WTC11 (cell line): ENCODE measurements around the gene MAPT. TPM values are rescaled to one million over a fixed set of nuclear protein-coding genes. Genes with fewer than 3 reads are reported as not detected.

ENCODE experiments used
- ATAC-seq: fragments of 200-7000 bp; cut with Tn5 transposase; 2 replicates; pipeline ENCODE4 v1.10.0; 2021; ENCODE audit warnings: mild to moderate bottlenecking, moderate library complexity
- CTCF ChIA-PET: fragments of 300-600 bp; sonication (Branson Sonifier 250); formaldehyde crosslinking; loops from one replicate; lab custom pipeline; 2021; ENCODE audit warnings: antibody characterized with exemption; lab: Charles Lee
- POLR2A ChIA-PET: fragments of 350-600 bp; sonication (Branson Sonifier 250); formaldehyde crosslinking; loops from one replicate; lab custom pipeline; 2021; ENCODE audit warnings: antibody characterized with exemption; lab: Charles Lee
- DNase-seq: peaks from one replicate; pipeline ENCODE4 v3.0.0; 2021; ENCODE audit warnings: low spot score
- H3K27ac Mint-ChIP-seq: 2 replicates; pipeline ENCODE4 v1.8.0; 2021; ENCODE audit warnings: mixed read lengths
- H3K27me3 Mint-ChIP-seq: 2 replicates; pipeline ENCODE4 v1.8.0; 2021; ENCODE audit warnings: low read depth, mild to moderate bottlenecking, moderate library complexity, mixed read lengths
- H3K36me3 Mint-ChIP-seq: 2 replicates; pipeline ENCODE4 v1.8.0; 2021; ENCODE audit warnings: mixed read lengths
- H3K4me1 Mint-ChIP-seq: 2 replicates; pipeline ENCODE4 v1.8.0; 2022; ENCODE audit warnings: mixed read lengths
- H3K4me3 Mint-ChIP-seq: 2 replicates; pipeline ENCODE4 v1.8.0; 2021; ENCODE audit warnings: mild to moderate bottlenecking, moderate library complexity, mixed read lengths
- H3K9me3 Mint-ChIP-seq: 2 replicates; pipeline ENCODE4 v1.8.0; 2021; ENCODE audit warnings: mixed read lengths
- AR ChIP-seq: fragments of 250-450 bp; sonication (Bioruptor Pico); IDR thresholded peaks from 2 replicates; pipeline ENCODE4 v1.9.0; 2021; ENCODE audit warnings: mild to moderate bottlenecking
- ARID4B ChIP-seq: sonication (generic); formaldehyde crosslinking; IDR thresholded peaks from 2 replicates; pipeline ENCODE4 v1.8.0; 2023; ENCODE audit warnings: missing genetic modification reagents, mild to moderate bottlenecking, borderline replicate concordance
- ATF3 ChIP-seq: sonication (generic); formaldehyde crosslinking; conservative IDR thresholded peaks from 2 replicates; pipeline ENCODE4 v1.8.1; 2022; ENCODE audit warnings: mild to moderate bottlenecking, missing genetic modification reagents
- ATF6 ChIP-seq: sonication (generic); formaldehyde crosslinking; IDR thresholded peaks from 2 replicates; pipeline ENCODE4 v1.8.1; 2023; ENCODE audit warnings: mild to moderate bottlenecking, missing genetic modification reagents
- CTCF ChIP-seq: fragments of 200-600 bp; IDR thresholded peaks from 2 replicates; pipeline ENCODE4 v1.8.0; 2022; ENCODE audit warnings: antibody characterized with exemption
- EMX1 ChIP-seq: fragments of 250-450 bp; sonication (Bioruptor Pico); IDR thresholded peaks from 2 replicates; pipeline ENCODE4 v1.8.0; 2021; ENCODE audit warnings: mild to moderate bottlenecking
- FOXK1 ChIP-seq: sonication (generic); formaldehyde crosslinking; IDR thresholded peaks from 2 replicates; pipeline ENCODE4 v1.8.0; 2022; ENCODE audit warnings: mild to moderate bottlenecking, moderate library complexity, missing genetic modification reagents
- GRHL2 ChIP-seq: fragments of 250-450 bp; sonication (Bioruptor Pico); IDR thresholded peaks from 2 replicates; pipeline ENCODE4 v1.8.0; 2022; ENCODE audit warnings: mild to moderate bottlenecking, moderate library complexity; ENCODE audit not compliant: insufficient replicate concordance, severe bottlenecking
- GTF2I ChIP-seq: fragments of 250-450 bp; sonication (Bioruptor Pico); conservative IDR thresholded peaks from 2 replicates; pipeline ENCODE4 v1.4.0; 2021; ENCODE audit warnings: mild to moderate bottlenecking
- KAT7 ChIP-seq: sonication (generic); formaldehyde crosslinking; IDR thresholded peaks from 2 replicates; pipeline ENCODE4 v1.8.1; 2023; ENCODE audit warnings: missing genetic modification reagents, mild to moderate bottlenecking, borderline replicate concordance
- NFE2L1 ChIP-seq: sonication (generic); formaldehyde crosslinking; IDR thresholded peaks from 2 replicates; pipeline ENCODE4 v1.8.1; 2023; ENCODE audit warnings: missing genetic modification reagents
- OVOL2 ChIP-seq: fragments of 250-450 bp; sonication (Bioruptor Pico); IDR thresholded peaks from 2 replicates; pipeline ENCODE4 v1.9.0; 2021; ENCODE audit warnings: mild to moderate bottlenecking, borderline replicate concordance
- PREB ChIP-seq: sonication (generic); formaldehyde crosslinking; IDR thresholded peaks from 2 replicates; pipeline ENCODE4 v1.8.1; 2022; ENCODE audit warnings: mild to moderate bottlenecking, missing genetic modification reagents, moderate library complexity, borderline replicate concordance
- SOX15 ChIP-seq: fragments of 250-450 bp; sonication (Bioruptor Pico); IDR thresholded peaks from 2 replicates; pipeline ENCODE4 v1.9.0; 2021; ENCODE audit warnings: mild to moderate bottlenecking
- ZBTB21 ChIP-seq: sonication (generic); formaldehyde crosslinking; IDR thresholded peaks from 2 replicates; pipeline ENCODE4 v1.8.1; 2023; ENCODE audit warnings: mild to moderate bottlenecking, missing genetic modification reagents, borderline replicate concordance
- ZMAT4 ChIP-seq: fragments of 250-450 bp; sonication (Bioruptor Pico); IDR thresholded peaks from 2 replicates; pipeline ENCODE4 v1.9.0; 2021; ENCODE audit warnings: mild to moderate bottlenecking
- ZNF138 ChIP-seq: sonication (generic); formaldehyde crosslinking; conservative IDR thresholded peaks from 2 replicates; pipeline ENCODE4 v1.8.1; 2022; ENCODE audit warnings: mild to moderate bottlenecking, moderate library complexity, missing genetic modification reagents
- ZNF512 ChIP-seq: sonication (generic); formaldehyde crosslinking; IDR thresholded peaks from 2 replicates; pipeline ENCODE4 v1.8.1; 2022; ENCODE audit warnings: missing genetic modification reagents, borderline replicate concordance
- ZSCAN18 ChIP-seq: fragments of 250-450 bp; sonication (Bioruptor Pico); IDR thresholded peaks from 2 replicates; pipeline ENCODE4 v2.1.2; 2022; ENCODE audit warnings: mild to moderate bottlenecking, moderate library complexity
- total RNA-seq: library from RNA; stranded (reverse); gene quantifications from 3 replicates; pipeline ENCODE4 v1.2.3, GENCODE V29; 2021

MAPT gene
- total RNA-seq, 1 experiment from 2014 or later, result 2.2 TPM

GRCh38 chr17:46042246-46042645 is 147.9 kb downstream of the MAPT start:
- Mint-ChIP-seq H3K4me3 (no peak overlapping the region), H3K4me1 (peaks cover 11% of the 10 kb centered on the region), H3K27ac (no peak overlapping the region), H3K9me3 (no peaks in the 10 kb centered on the region), H3K27me3 (no peaks in the 10 kb centered on the region), H3K36me3 (peaks cover 62% of the 10 kb centered on the region)
- ChIA-PET POLR2A (no interaction called here), CTCF (no interaction called here)
- no peak for DNase-seq
- TF ChIP-seq GTF2I (CRISPR knock-in tag), result no peak
- TF ChIP-seq PREB (CRISPR knock-in tag), result no peak
- TF ChIP-seq ZMAT4, result no peak
- no peak for TF ChIP-seq GRHL2 (CRISPR knock-in tag)
- no peak for TF ChIP-seq ARID4B
- no peak for TF ChIP-seq FOXK1 (CRISPR knock-in tag)
- TF ChIP-seq ZBTB21 (CRISPR knock-in tag), result no peak
- no peak for TF ChIP-seq ZSCAN18 (CRISPR knock-in tag)
- TF ChIP-seq ZNF138 (CRISPR knock-in tag), result no peak
- TF ChIP-seq NFE2L1, result no peak
- no peak for TF ChIP-seq ATF3
- no peak for TF ChIP-seq OVOL2
- ATAC-seq, result no peak

GRCh38 chr17:46042925-46043324 is 148.6 kb downstream of the MAPT start:
- peaks cover 11% of the 10 kb centered on the region for H3K4me1 Mint-ChIP-seq
- no peak for DNase-seq
- CTCF ChIA-PET, result no interaction called here
- H3K27me3 Mint-ChIP-seq, result no peaks in the 10 kb centered on the region
- no peaks in the 10 kb centered on the region for H3K9me3 Mint-ChIP-seq
- POLR2A ChIA-PET, result no interaction called here
- no peak overlapping the region for H3K27ac Mint-ChIP-seq
- H3K36me3 Mint-ChIP-seq, result peaks cover 61% of the 10 kb centered on the region
- ATAC-seq, result no peak
- no peak overlapping the region for H3K4me3 Mint-ChIP-seq
- TF ChIP-seq CTCF, result no peak
- no peak for TF ChIP-seq ATF6 (CRISPR knock-in tag)
- TF ChIP-seq KAT7 (CRISPR knock-in tag), result no peak
- no peak for TF ChIP-seq AR
- no peak for TF ChIP-seq ZMAT4
- no peak for TF ChIP-seq EMX1 (CRISPR knock-in tag)
- no peak for TF ChIP-seq SOX15
- no peak for TF ChIP-seq ZNF512 (CRISPR knock-in tag)
